ENCODE results near the gene S100A9.

DNA sequence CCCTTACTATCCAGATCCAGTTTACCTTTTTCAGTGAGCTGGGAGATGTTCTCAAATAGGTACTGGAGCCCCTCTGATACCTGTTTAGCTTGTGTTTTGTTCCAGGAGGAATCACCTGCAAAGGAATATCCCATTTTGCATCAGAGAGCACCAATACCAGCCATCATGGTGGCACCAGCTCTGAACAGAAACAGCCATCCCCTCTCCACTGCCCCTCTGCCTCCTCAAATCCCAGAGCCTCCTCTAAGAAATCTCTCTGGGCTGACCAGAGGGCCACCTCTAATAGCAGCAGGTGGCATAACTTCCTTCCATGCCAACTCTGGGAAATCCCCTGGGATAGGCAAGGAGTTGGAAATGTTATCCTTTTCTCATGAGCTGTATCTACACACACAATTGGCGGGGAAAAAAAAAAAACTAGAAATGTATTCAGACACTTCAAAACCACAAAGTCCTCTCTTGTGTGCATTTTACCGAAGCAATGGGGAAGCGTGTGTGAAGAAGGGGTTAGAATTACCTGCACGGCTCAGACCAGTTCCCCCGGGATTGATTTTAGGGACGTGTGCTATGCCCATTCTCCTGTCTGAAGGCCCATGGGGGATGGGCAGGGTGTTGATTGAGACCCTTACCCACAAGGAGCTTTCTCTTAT, 11.5 kb upstream of the S100A9 start:
- TF ChIP-seq, protein P1, sequence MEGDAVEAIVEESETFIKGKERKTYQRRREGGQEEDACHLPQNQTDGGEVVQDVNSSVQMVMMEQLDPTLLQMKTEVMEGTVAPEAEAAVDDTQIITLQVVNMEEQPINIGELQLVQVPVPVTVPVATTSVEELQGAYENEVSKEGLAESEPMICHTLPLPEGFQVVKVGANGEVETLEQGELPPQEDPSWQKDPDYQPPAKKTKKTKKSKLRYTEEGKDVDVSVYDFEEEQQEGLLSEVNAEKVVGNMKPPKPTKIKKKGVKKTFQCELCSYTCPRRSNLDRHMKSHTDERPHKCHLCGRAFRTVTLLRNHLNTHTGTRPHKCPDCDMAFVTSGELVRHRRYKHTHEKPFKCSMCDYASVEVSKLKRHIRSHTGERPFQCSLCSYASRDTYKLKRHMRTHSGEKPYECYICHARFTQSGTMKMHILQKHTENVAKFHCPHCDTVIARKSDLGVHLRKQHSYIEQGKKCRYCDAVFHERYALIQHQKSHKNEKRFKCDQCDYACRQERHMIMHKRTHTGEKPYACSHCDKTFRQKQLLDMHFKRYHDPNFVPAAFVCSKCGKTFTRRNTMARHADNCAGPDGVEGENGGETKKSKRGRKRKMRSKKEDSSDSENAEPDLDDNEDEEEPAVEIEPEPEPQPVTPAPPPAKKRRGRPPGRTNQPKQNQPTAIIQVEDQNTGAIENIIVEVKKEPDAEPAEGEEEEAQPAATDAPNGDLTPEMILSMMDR (conservative IDR thresholded peaks at IDR 0.05): no peak
- TF ChIP-seq ZFX (IDR thresholded peaks at IDR 0.05): no peak

Measured in C4-2B (cell line).